ENCODE data around the gene FPR1. TPM values are rescaled to one million over a fixed set of nuclear protein-coding genes. Genes with fewer than 3 reads are reported as not detected.
"Not testable (repeated sequence)": the region's sequence is repeated elsewhere in the genome, so short reads cannot be mapped to it uniquely, and the experiment has no call there.

The FPR1 gene
- total and polyA plus RNA-seq, 5 experiments from 2014 or later = 0.11 to 0.49 TPM; not detected in 3

GRCh38 chr19:51746731-51747130 lies 4.9 kb downstream of the FPR1 start:
- Mint-ChIP-seq H3K36me3 (peaks cover 0 to 8% (median 0%) of the 10 kb centered on the region in 3 donors), H3K4me1 (peaks cover 0 to 4% (median 0%) of the 10 kb centered on the region in 4 donors), H3K27me3 (peaks cover 3 to 38% (median 11%) of the 10 kb centered on the region in 5 donors), H3K4me3 (no peak overlapping the region), H3K9me3 (peaks cover 0 to 13% (median 2%) of the 10 kb centered on the region in 9 donors), H3K27ac (no peak overlapping the region)
- POLR2A ChIA-PET = no interaction called here
- ATAC-seq (no peak), DNase-seq (no peak)

DNA sequence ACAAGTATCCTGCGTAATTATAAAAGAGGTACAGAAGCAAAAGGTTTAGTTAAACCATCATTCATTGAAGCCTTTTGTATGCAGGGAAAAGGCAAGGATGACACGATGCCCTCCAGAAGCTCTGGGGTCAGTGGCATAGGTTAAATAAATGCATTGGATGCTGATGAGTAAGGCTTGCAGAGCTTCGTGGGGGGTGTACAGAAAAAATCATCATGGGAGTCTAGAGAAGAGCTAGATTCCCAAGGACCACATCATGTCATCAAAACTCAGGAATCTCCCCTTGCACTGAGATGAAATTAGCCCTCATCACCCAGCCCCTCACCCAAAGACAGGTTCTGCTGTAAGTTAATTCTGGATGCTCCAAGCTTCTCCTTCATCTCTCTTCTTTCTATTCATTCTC lies 8.3 kb downstream of the FPR1 start:
- H3K9me3 Mint-ChIP-seq = peaks cover 0 to 13% (median 0%) of the 10 kb centered on the region in 9 donors
- DNase-seq (no peak), ATAC-seq (no peak)
- no peak overlapping the region for H3K27ac Mint-ChIP-seq
- peaks cover 0 to 4% (median 0%) of the 10 kb centered on the region in 3 donors for H3K36me3 Mint-ChIP-seq
- peaks cover 2 to 40% (median 10%) of the 10 kb centered on the region in 5 donors for H3K27me3 Mint-ChIP-seq
- H3K4me3 Mint-ChIP-seq = no peak overlapping the region
- H3K4me1 Mint-ChIP-seq = no peaks in the 10 kb centered on the region
- POLR2A ChIA-PET = no interaction called here

- peaks cover 2 to 40% (median 10%) of the 10 kb centered on the region in 5 donors for H3K27me3 Mint-ChIP-seq
- H3K9me3 Mint-ChIP-seq = peaks cover 0 to 9% (median 0%) of the 10 kb centered on the region in 9 donors
- no peaks in the 10 kb centered on the region for H3K4me1 Mint-ChIP-seq
- ATAC-seq = no peak
- no peak for DNase-seq
- H3K4me3 Mint-ChIP-seq = no peak overlapping the region
- POLR2A ChIA-PET = no interaction called here
- no peak overlapping the region for H3K27ac Mint-ChIP-seq
- peaks cover 0 to 2% (median 0%) of the 10 kb centered on the region in 3 donors for H3K36me3 Mint-ChIP-seq
Observed at GRCh38 chr19:51742789-51743188, 8.9 kb downstream of the FPR1 start.

- POLR2A ChIA-PET = no interaction called here
- H3K9me3 Mint-ChIP-seq = peaks cover 0 to 5% (median 0%) of the 10 kb centered on the region in 9 donors
- H3K4me3 Mint-ChIP-seq = no peak overlapping the region
Observed at GRCh38 chr19:51740356-51740755, 11.3 kb downstream of the FPR1 start.

GRCh38 chr19:51739466-51740213 lies 12.0 kb downstream of the FPR1 start:
- H3K9me3 Mint-ChIP-seq = peaks cover 0 to 5% (median 0%) of the 10 kb centered on the region in 9 donors
- ATAC-seq (no peak), DNase-seq (no peak)
- H3K4me1 Mint-ChIP-seq = no peaks in the 10 kb centered on the region
- H3K36me3 Mint-ChIP-seq = peaks cover 0 to 4% (median 0%) of the 10 kb centered on the region in 3 donors
- no peak overlapping the region for H3K4me3 Mint-ChIP-seq
- H3K27me3 Mint-ChIP-seq = peaks cover 3 to 49% (median 26%) of the 10 kb centered on the region in 5 donors
- POLR2A ChIA-PET = no interaction called here
- no peak overlapping the region for H3K27ac Mint-ChIP-seq

More at GRCh38 chr19:51740356-51740755, 11.3 kb downstream of the FPR1 start:
- Mint-ChIP-seq H3K27ac (no peak overlapping the region), H3K36me3 (peaks cover 0 to 4% (median 0%) of the 10 kb centered on the region in 3 donors), H3K4me1 (no peaks in the 10 kb centered on the region), H3K27me3 (peaks cover 3 to 45% (median 22%) of the 10 kb centered on the region in 5 donors)
- ATAC-seq = no peak
- DNase-seq = no peak

- H3K27ac Mint-ChIP-seq, H3K9me3 Mint-ChIP-seq, DNase-seq, POLR2A ChIA-PET, ATAC-seq, H3K4me3 Mint-ChIP-seq, H3K4me1 Mint-ChIP-seq, H3K36me3 Mint-ChIP-seq: not testable (repeated sequence)
- peaks cover 4 to 49% (median 26%) of the 10 kb centered on the region in 5 donors for H3K27me3 Mint-ChIP-seq
Observed at GRCh38 chr19:51738523-51738922, 13.2 kb downstream of the FPR1 start.

DNA sequence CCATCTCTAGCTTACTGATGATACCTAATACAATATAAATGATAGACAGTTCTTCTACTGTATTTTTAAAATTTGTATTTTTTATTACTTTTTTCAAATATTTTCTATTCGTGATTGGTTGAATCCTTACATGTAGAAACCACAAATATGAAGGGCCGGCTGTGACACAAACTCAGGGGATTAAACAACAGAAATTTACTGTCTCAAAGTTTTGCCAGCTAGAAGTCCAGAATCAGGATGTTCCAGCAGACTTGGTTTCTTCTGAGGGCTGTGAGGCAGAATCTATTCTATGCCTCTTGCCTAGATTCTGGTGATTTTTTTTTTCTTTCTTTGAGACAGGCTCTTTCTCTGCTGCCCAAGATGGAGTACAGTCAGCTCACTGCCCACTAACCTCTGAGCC lies 13.8 kb downstream of the FPR1 start:
- no peak for ATAC-seq
- Mint-ChIP-seq H3K36me3 (peaks cover 0 to 4% (median 0%) of the 10 kb centered on the region in 3 donors), H3K4me1 (no peaks in the 10 kb centered on the region), H3K27ac (no peak overlapping the region), H3K4me3 (no peak overlapping the region), H3K9me3 (peaks cover 0 to 3% (median 0%) of the 10 kb centered on the region in 9 donors), H3K27me3 (peaks cover 8 to 43% (median 26%) of the 10 kb centered on the region in 5 donors)
- DNase-seq = no peak
- POLR2A ChIA-PET = no interaction called here

DNA sequence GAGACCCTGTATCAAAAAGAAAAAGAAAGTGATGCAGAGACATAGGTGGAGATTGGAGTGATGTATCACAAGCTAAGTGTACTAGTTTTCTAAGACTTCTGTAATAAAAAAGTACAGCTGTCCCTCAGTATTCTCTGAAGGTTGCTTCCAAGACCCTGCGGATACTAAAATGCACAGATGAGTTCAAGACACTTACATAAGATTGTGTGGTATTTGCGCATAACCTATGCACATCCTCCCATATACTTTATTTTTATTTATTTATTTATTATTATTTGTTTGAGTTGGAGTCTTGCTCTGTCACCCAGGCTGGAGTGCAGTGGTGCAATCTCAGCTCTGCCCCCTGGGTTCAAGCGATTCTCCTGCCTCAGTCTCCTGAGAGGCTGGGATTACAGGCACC lies 14.3 kb downstream of the FPR1 start:
- Mint-ChIP-seq H3K27me3 (peaks cover 8 to 38% (median 23%) of the 10 kb centered on the region in 5 donors), H3K9me3 (peaks cover 0 to 3% (median 0%) of the 10 kb centered on the region in 9 donors), H3K27ac (no peak overlapping the region), H3K4me3 (no peak overlapping the region), H3K36me3 (peaks cover 0 to 5% (median 0%) of the 10 kb centered on the region in 3 donors), H3K4me1 (no peaks in the 10 kb centered on the region)
- DNase-seq (no peak), ATAC-seq (no peak)
- POLR2A ChIA-PET = no interaction called here

- ATAC-seq (no peak), DNase-seq (no peak)
- H3K4me1 Mint-ChIP-seq = no peaks in the 10 kb centered on the region
- peaks cover 0 to 15% (median 6%) of the 10 kb centered on the region in 9 donors for H3K9me3 Mint-ChIP-seq
- H3K36me3 Mint-ChIP-seq = peaks cover 0 to 17% (median 3%) of the 10 kb centered on the region in 3 donors
- H3K4me3 Mint-ChIP-seq = no peak overlapping the region
- peaks cover 8 to 37% (median 23%) of the 10 kb centered on the region in 5 donors for H3K27me3 Mint-ChIP-seq
- H3K27ac Mint-ChIP-seq = no peak overlapping the region
- POLR2A ChIA-PET = no interaction called here
Observed at GRCh38 chr19:51735759-51736449, 15.8 kb downstream of the FPR1 start.

DNA sequence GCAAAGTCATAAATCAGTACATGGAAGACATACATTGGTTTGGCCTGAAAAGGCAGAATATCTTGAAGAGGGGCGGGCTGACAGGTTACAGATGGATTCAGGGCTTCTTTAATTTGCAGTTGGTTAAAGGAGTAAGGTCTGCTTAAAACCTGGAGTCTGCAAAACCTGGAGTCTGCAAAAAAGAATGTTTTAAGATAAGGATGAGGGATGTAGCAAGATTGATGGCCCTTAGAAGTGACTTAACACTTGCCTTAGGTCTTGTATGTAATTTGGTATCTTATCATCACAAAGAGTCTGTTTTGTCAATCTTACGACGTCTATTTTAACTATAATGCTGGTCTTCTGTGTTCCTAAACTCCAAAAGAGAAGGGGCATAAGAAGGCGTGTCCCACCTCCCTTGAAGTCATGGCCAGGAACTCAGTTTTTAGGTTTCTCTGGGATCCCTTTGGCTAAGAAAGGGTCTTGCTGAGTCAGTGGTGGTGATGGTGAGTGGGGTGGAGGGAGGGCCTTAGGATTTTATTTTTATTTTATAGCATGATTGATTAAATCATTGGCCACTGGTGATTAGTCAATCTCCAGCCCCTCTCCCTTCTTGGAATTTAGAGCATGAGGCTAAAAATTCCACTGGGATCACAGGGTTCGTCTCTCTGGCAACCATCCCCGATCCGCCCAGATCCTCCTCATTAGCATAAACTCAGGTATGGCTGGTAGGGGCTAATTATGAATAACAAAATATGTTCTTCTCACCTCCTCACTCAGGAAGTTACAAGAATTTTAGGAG lies 17.7 kb downstream of the FPR1 start:
- no peak for ATAC-seq
- Mint-ChIP-seq H3K27me3 (peaks cover 8 to 29% (median 21%) of the 10 kb centered on the region in 5 donors), H3K4me1 (peaks cover 0 to under 1% (median 0%) of the 10 kb centered on the region in 4 donors), H3K27ac (no peak overlapping the region), H3K4me3 (no peak overlapping the region), H3K36me3 (peaks cover 3 to 23% (median 4%) of the 10 kb centered on the region in 3 donors), H3K9me3 (peaks cover 0 to 33% (median 9%) of the 10 kb centered on the region in 9 donors)
- DNase-seq = no peak
- POLR2A ChIA-PET = no interaction called here

DNA sequence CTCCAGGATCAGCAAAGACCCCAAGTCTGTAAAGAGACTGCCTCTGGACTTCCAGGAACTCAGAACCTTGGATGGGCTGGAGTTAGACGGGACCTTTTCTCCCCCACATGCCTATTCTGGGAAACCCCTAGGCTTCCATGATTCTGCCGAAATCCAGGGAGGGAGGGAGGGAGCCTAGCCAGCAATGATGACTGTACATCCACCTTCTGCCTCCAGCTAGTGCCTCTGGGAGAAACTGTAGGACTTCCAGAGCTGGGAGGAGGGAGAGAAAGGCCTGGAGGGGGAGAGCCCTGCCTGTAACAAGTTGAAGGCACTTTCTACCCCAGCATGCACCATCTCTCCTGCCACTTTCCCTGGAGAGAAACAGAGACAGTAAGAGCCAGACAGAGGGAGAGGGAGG lies 21.9 kb downstream of the FPR1 start:
- DNase-seq (no peak), ATAC-seq (no peak)
- Mint-ChIP-seq H3K9me3 (peaks cover 0 to 38% (median 10%) of the 10 kb centered on the region in 9 donors), H3K36me3 (peaks cover 6 to 22% (median 7%) of the 10 kb centered on the region in 3 donors), H3K4me1 (peaks cover 0 to 8% (median 0%) of the 10 kb centered on the region in 4 donors), H3K27ac (no peak overlapping the region), H3K27me3 (peaks cover 18 to 42% (median 36%) of the 10 kb centered on the region in 5 donors), H3K4me3 (no peak overlapping the region)
- POLR2A ChIA-PET = no interaction called here

- ATAC-seq (no peak), DNase-seq (no peak)
- Mint-ChIP-seq H3K27me3 (peaks cover 26 to 63% (median 53%) of the 10 kb centered on the region in 5 donors), H3K4me3 (no peak overlapping the region), H3K36me3 (peaks cover 6 to 20% (median 7%) of the 10 kb centered on the region in 3 donors), H3K4me1 (peaks cover 0 to 11% (median 0%) of the 10 kb centered on the region in 4 donors), H3K9me3 (peaks cover 0 to 38% (median 10%) of the 10 kb centered on the region in 9 donors), H3K27ac (peak overlapping the region in 1 of 10 donors; percentile 78)
- POLR2A ChIA-PET = no interaction called here
Observed at GRCh38 chr19:51727349-51727880, 24.3 kb downstream of the FPR1 start.

Data from naive thymus-derived CD8-positive, alpha-beta T cell (primary cell).